HEK293T (cell line): ENCODE measurements around the gene PAQR7.

Experiments
- CTCF ChIA-PET: fragments of 350-600 bp; formaldehyde crosslinking; extraction: SDS; loops from one replicate; lab custom pipeline; 2021; ENCODE audit warnings: antibody characterized with exemption, inconsistent platforms; lab: Yijun Ruan, JAX
- POLR2A ChIA-PET: fragments of 350-600 bp; formaldehyde crosslinking; extraction: SDS; loops from one replicate; lab custom pipeline; 2020; ENCODE audit warnings: antibody characterized with exemption, inconsistent platforms; lab: Yijun Ruan, JAX
- DNase-seq: peaks from one replicate; pipeline ENCODE4 v3.0.0; 2012; ENCODE audit warnings: mixed read lengths; ENCODE audit errors: extremely low spot score
- ARNT ChIP-seq: fragments of 450-650 bp; IDR thresholded peaks from 2 replicates; pipeline ENCODE4 v1.6.1; 2017; ENCODE audit warnings: mild to moderate bottlenecking
- BHLHE40 ChIP-seq: fragments of 450-650 bp; IDR thresholded peaks from 2 replicates; pipeline ENCODE4 v1.6.1; 2016; ENCODE audit warnings: mild to moderate bottlenecking, moderate library complexity, borderline replicate concordance
- CTBP1 ChIP-seq: fragments of 450-650 bp; IDR thresholded peaks from 2 replicates; pipeline ENCODE4 v1.6.1; 2016; ENCODE audit warnings: borderline replicate concordance
- ELF4 ChIP-seq: fragments of 450-650 bp; IDR thresholded peaks from 2 replicates; pipeline ENCODE4 v1.6.1; 2017; ENCODE audit warnings: antibody characterized with exemption
- FOXA1 ChIP-seq: fragments of 450-650 bp; IDR thresholded peaks from 2 replicates; pipeline ENCODE4 v1.6.1; 2016; ENCODE audit warnings: mild to moderate bottlenecking
- FOXK2 ChIP-seq: fragments of 450-650 bp; IDR thresholded peaks from 2 replicates; pipeline ENCODE4 v1.6.1; 2016; ENCODE audit warnings: mild to moderate bottlenecking
- FOXM1 ChIP-seq: fragments of 450-650 bp; IDR thresholded peaks from 2 replicates; pipeline ENCODE4 v1.6.1; 2017; ENCODE audit warnings: mild to moderate bottlenecking, borderline replicate concordance
- HDGF ChIP-seq: fragments of 450-650 bp; IDR thresholded peaks from 2 replicates; pipeline ENCODE4 v1.6.1; 2017; ENCODE audit warnings: antibody characterized with exemption, borderline replicate concordance
- L3MBTL2 ChIP-seq: fragments of 450-650 bp; conservative IDR thresholded peaks from 2 replicates; pipeline ENCODE4 v1.6.1; 2016; ENCODE audit warnings: mild to moderate bottlenecking
- LEF1 ChIP-seq: fragments of 450-650 bp; IDR thresholded peaks from 2 replicates; pipeline ENCODE4 v1.6.1; 2017; ENCODE audit warnings: mild to moderate bottlenecking, borderline replicate concordance
- NFRKB ChIP-seq: fragments of 450-650 bp; IDR thresholded peaks from 2 replicates; pipeline ENCODE4 v1.6.1; 2016; ENCODE audit warnings: mild to moderate bottlenecking, moderate library complexity
- PKNOX1 ChIP-seq: fragments of 450-650 bp; IDR thresholded peaks from 2 replicates; pipeline ENCODE4 v1.6.1; 2016
- SP1 ChIP-seq: fragments of 450-650 bp; IDR thresholded peaks from 2 replicates; pipeline ENCODE4 v1.6.1; 2017
- SUZ12 ChIP-seq: fragments of 450-650 bp; IDR thresholded peaks from 2 replicates; pipeline ENCODE4 v1.6.1; 2016; ENCODE audit warnings: mild to moderate bottlenecking
- TARDBP ChIP-seq: fragments of 450-650 bp; IDR thresholded peaks from 2 replicates; pipeline ENCODE4 v1.6.1; 2016
- ZNF384 ChIP-seq: fragments of 450-650 bp; IDR thresholded peaks from 2 replicates; pipeline ENCODE4 v1.6.1; 2016

The PAQR7 gene

GRCh38 chr1:25837262-25837875 is 38.1 kb downstream of the PAQR7 start:
- POLR2A ChIA-PET: interaction anchor here (0.6 kb wide), 1 partner anchor 55 kb away, joined by 3 read pairs; no protein-coding TSS in a partner anchor
- no peak for TF ChIP-seq PKNOX1
- TF ChIP-seq BHLHE40: no peak
- TF ChIP-seq LEF1: no peak
- no peak for TF ChIP-seq ARNT
- no peak for TF ChIP-seq FOXM1
- TF ChIP-seq NFRKB: no peak
- TF ChIP-seq CTBP1: no peak
- TF ChIP-seq HDGF: no peak
- TF ChIP-seq FOXA1: no peak
- no peak for TF ChIP-seq SP1
- TF ChIP-seq SUZ12: no peak
- no peak for TF ChIP-seq TARDBP
- TF ChIP-seq ELF4: no peak
- CTCF ChIA-PET: interaction anchor here (0.6 to 1.5 kb wide), 3 partner anchors 48 to 605 kb away, joined by 3 read pairs; partner anchors contain the start of gene SYF2
- no peak for DNase-seq

- no peak for DNase-seq
- CTCF ChIA-PET: interaction anchor here (0.6 to 1.5 kb wide), 2 partner anchors 47 to 59 kb away, joined by 3 read pairs; no protein-coding TSS in a partner anchor
- POLR2A ChIA-PET: interaction anchor here (0.6 to 1.1 kb wide), 2 partner anchors 16 to 56 kb away, joined by 3 read pairs; partner anchors contain the start of gene MTFR1L
- TF ChIP-seq TARDBP (no peak), L3MBTL2 (no peak), ARNT (no peak), LEF1 (no peak), HDGF (no peak), BHLHE40 (no peak), PKNOX1 (no peak), FOXK2 (no peak), SUZ12 (no peak), FOXM1 (no peak), ELF4 (no peak), NFRKB (no peak), ZNF384 (no peak), SP1 (no peak), CTBP1 (no peak), FOXA1 (no peak)
These were observed 38.8 kb downstream of the PAQR7 start for GRCh38 chr1:25836695-25837094.

GRCh38 chr1:25834894-25835293 is 40.6 kb downstream of the PAQR7 start:
- POLR2A ChIA-PET: interaction anchor here (1.3 kb wide), 1 partner anchor 40 kb away, joined by 3 read pairs; the partner anchor contains the start of gene PAQR7
- CTCF ChIA-PET: no interaction called here
- TF ChIP-seq CTBP1: no peak
- TF ChIP-seq ELF4: no peak
- no peak for TF ChIP-seq HDGF
- TF ChIP-seq ARNT: no peak
- TF ChIP-seq TARDBP: no peak
- TF ChIP-seq BHLHE40: no peak
- TF ChIP-seq L3MBTL2: no peak
- TF ChIP-seq LEF1: no peak
- no peak for TF ChIP-seq FOXM1
- no peak for TF ChIP-seq NFRKB
- no peak for TF ChIP-seq FOXK2
- TF ChIP-seq PKNOX1: no peak
- DNase-seq: no peak

- ChIA-PET POLR2A (no interaction called here), CTCF (no interaction called here)
- TF ChIP-seq LEF1 (no peak), ARNT (no peak), ZNF384 (no peak)
- DNase-seq: no peak
These were observed 42.4 kb downstream of the PAQR7 start for GRCh38 chr1:25833158-25833557.

GRCh38 chr1:25832336-25833037 is 43.0 kb downstream of the PAQR7 start:
- TF ChIP-seq ELF4 (no peak), L3MBTL2 (no peak), BHLHE40 (no peak), NFRKB (no peak), FOXM1 (no peak), ARNT (no peak), SUZ12 (no peak), PKNOX1 (no peak)
- ChIA-PET POLR2A (interaction anchor here (0.9 to 2.0 kb wide), 4 partner anchors 10 to 42 kb away, joined by 3 to 5 read pairs (median 3); no protein-coding TSS in a partner anchor), CTCF (no interaction called here)
- DNase-seq: no peak
